Gastrocnemius medialis (tissue), 4 donors: Measurements from ENCODE around the gene SEC14L3.

Experiments
- CTCF ChIP-seq, 5 experiments: fragments of 450-650 bp in 3 of 5; fragments of 200-600 bp in 2 of 5; sonication (generic) in 2 of 5; IDR thresholded peaks in 4 of 5; conservative IDR thresholded peaks in 1 of 5; 1 replicate in 4 of 5; 2 replicates in 1 of 5; pipeline ENCODE4 v1.5.1; 2016 to 2019; ENCODE audit warnings: antibody characterized with exemption in 5 of 5, mild to moderate bottlenecking in 3 of 5, moderate library complexity in 3 of 5
- POLR2A ChIP-seq, 2 donors: fragments of 450-650 bp; IDR thresholded peaks; one replicate each; pipeline ENCODE4 v1.6.1; 2017; ENCODE audit warnings: antibody characterized with exemption in 2 of 2, mild to moderate bottlenecking in 2 of 2, moderate library complexity in 2 of 2

GRCh38 chr22:30507670-30508069 lies 35.9 kb upstream of the SEC14L3 start:
- no peak for TF ChIP-seq POLR2A (IDR thresholded peaks at IDR 0.05)
- no peak for TF ChIP-seq CTCF (IDR thresholded peaks at IDR 0.05 in 4 of 5, conservative IDR thresholded peaks at IDR 0.05 in 1 of 5)
